Measurements from ENCODE around the gene ADAMTSL5. TPM values are rescaled to one million over a fixed set of nuclear protein-coding genes. Genes with fewer than 3 reads are reported as not detected.

Gene ADAMTSL5
- total and polyA plus RNA-seq, 2 of the 8 experiments (the other 6 are each of a cell fraction or from before 2014, with no cell fraction given) = 0.82 to 0.99 TPM

GRCh38 chr19:1459479-1459878 lies 53.3 kb downstream of the ADAMTSL5 start:
- H3K4ac ChIP-seq (replicated peaks; ENCODE audit: insufficient read length, low read depth, low read length) = no peak overlapping the region
- no peak overlapping the region for H3K14ac ChIP-seq (ENCODE audit: insufficient read length)
- no peak overlapping the region for H2BK20ac ChIP-seq (ENCODE audit: low read length)
- no peak overlapping the region for H2BK120ac ChIP-seq (replicated peaks; ENCODE audit: low read depth, low read length)
- H2AK5ac ChIP-seq (ENCODE audit: low read depth, low read length) = no peak overlapping the region
- FAIRE-seq (no peak), DNase-seq (ENCODE audit: low read depth in 1 of 2, low spot score in 2 of 2) (no peak)
- H3K4me2 ChIP-seq (ENCODE audit: insufficient read depth in 1 of 2, low read depth in 2 of 2, low read length in 2 of 2) = no peak overlapping the region
- no peak overlapping the region for H2BK5ac ChIP-seq (ENCODE audit: low read depth, low read length)
- H3K27me3 ChIP-seq (replicated peaks in 1 of 4; ENCODE audit: control insufficient read depth in 3 of 4, extremely low read depth in 1 of 4, insufficient read depth in 3 of 4, low read length in 3 of 4) = peaks cover 2 to 16% (median 6%) of the 10 kb centered on the region in 4 experiments
- peaks cover 0 to 2% (median 0%) of the 10 kb centered on the region in 4 experiments; a peak in 2 of 8 replicates for H3K36me3 ChIP-seq (ENCODE audit: control insufficient read depth in 2 of 4, insufficient read depth in 4 of 4, low read length in 3 of 4)
- peak overlapping the region; percentile 68; the same call in 1 of the 2 replicates for H4K8ac ChIP-seq (ENCODE audit: extremely low read depth, insufficient read depth, low read length)
- no peak overlapping the region for H3K56ac ChIP-seq (replicated peaks; ENCODE audit: insufficient read length, low read depth, low read length)
- H3K79me2 ChIP-seq (ENCODE audit: control insufficient read depth in 1 of 2, insufficient read depth in 2 of 2, low read length in 2 of 2) = no peaks in the 10 kb centered on the region
- peaks cover 3% of the 10 kb centered on the region; the same call in 1 of the 2 replicates for H3K23me2 ChIP-seq (ENCODE audit: low read depth, low read length)
- CTCF ChIA-PET (ENCODE audit: partially characterized antibody) = interaction anchor here (0.6 kb wide), 1 partner anchor 98 kb away, joined by 4 read pairs; no protein-coding TSS in a partner anchor
- H3K4me3 ChIP-seq (ENCODE audit: extremely low read depth in 1 of 4, insufficient read depth in 2 of 4, low read depth in 3 of 4, low read length in 4 of 4) = no peak overlapping the region
- no peaks in the 10 kb centered on the region for H3K9me3 ChIP-seq (ENCODE audit: insufficient read depth in 2 of 2, low read depth in 1 of 2, low read length in 1 of 2)
- H3K79me1 ChIP-seq (ENCODE audit: low read depth, low read length) = no peaks in the 10 kb centered on the region; the same call in 1 of the 2 replicates
- no peak overlapping the region for H3K18ac ChIP-seq (ENCODE audit: extremely low read depth, low read length)
- H4K91ac ChIP-seq (replicated peaks; ENCODE audit: insufficient read length, low read length) = peak overlapping the region; percentile 40
- H4K20me1 ChIP-seq (replicated peaks in 1 of 2; ENCODE audit: control insufficient read depth in 1 of 2, insufficient read depth in 2 of 2, low read length in 2 of 2) = peaks cover 2 to 5% of the 10 kb centered on the region in 2 experiments
- no peak overlapping the region for H4K5ac ChIP-seq (ENCODE audit: insufficient read length, low read depth, low read length)
- 83% methylated on average over 9 of the region's 9 CpGs; no CpG with 5 or more reads in 1 of the 2 experiments for WGBS, 2 experiments (ENCODE audit: extremely low coverage in 1 of 2, insufficient coverage in 1 of 2, insufficient read length in 1 of 2, insufficient replicate concordance in 2 of 2, low coverage in 1 of 2, low lambda C conversion rate in 2 of 2, missing lambda C conversion rate in 1 of 2)
- H3K4me1 ChIP-seq (replicated peaks in 1 of 4; ENCODE audit: control insufficient read depth in 3 of 4, insufficient read depth in 4 of 4, low read length in 3 of 4) = peaks cover 0 to 12% (median 7%) of the 10 kb centered on the region in 4 experiments; a peak in 5 of 7 replicates
- H3K23ac ChIP-seq (ENCODE audit: insufficient read length) = no peak overlapping the region
- no peak overlapping the region for H3K9ac ChIP-seq (replicated peaks in 1 of 4; ENCODE audit: extremely low read depth in 1 of 4, low read depth in 3 of 4, low read length in 3 of 4)
- H2AFZ ChIP-seq (ENCODE audit: low read length) = no peak overlapping the region
- POLR2A ChIA-PET (ENCODE audit: partially characterized antibody) = interaction anchor here (1.2 to 4.5 kb wide), 3 partner anchors 8 to 22 kb away, joined by 3 to 55 read pairs (median 5); no protein-coding TSS in a partner anchor
- H3K27ac ChIP-seq (ENCODE audit: low read depth, low read length) = no peak overlapping the region
- no peak overlapping the region for H2BK12ac ChIP-seq (ENCODE audit: low read depth, low read length)
- H2BK15ac ChIP-seq (ENCODE audit: low read length) = no peak overlapping the region
- TF ChIP-seq FOSL1 (IDR thresholded peaks at IDR 0.05; ENCODE audit: insufficient read depth, low read depth, low read length) (no peak), RFX5 (IDR thresholded peaks at IDR 0.05; ENCODE audit: borderline replicate concordance, low read depth, low read length) (no peak), CREB1 (IDR thresholded peaks at IDR 0.05) (no peak), TAF1 (IDR thresholded peaks at IDR 0.05; ENCODE audit: low read depth, low read length) (no peak), ATF3 (IDR thresholded peaks at IDR 0.05; ENCODE audit: insufficient read depth, low read depth, low read length) (no peak), SIN3A (conservative IDR thresholded peaks at IDR 0.05 in 1 of 2, IDR thresholded peaks at IDR 0.05 in 1 of 2; ENCODE audit: low read depth in 1 of 2, low read length in 2 of 2) (no peak), RBBP5 (IDR thresholded peaks at IDR 0.05; ENCODE audit: borderline replicate concordance, low read depth, low read length) (no peak), NANOG (IDR thresholded peaks at IDR 0.05; ENCODE audit: insufficient read depth, low read depth, low read length, poor library complexity, severe bottlenecking) (no peak), SP2 (IDR thresholded peaks at IDR 0.05; ENCODE audit: low read length) (no peak), RXRA (IDR thresholded peaks at IDR 0.05; ENCODE audit: insufficient read depth, low read depth, low read length) (no peak), CHD2 (IDR thresholded peaks at IDR 0.05; ENCODE audit: low read length) (no peak), CTBP2 (IDR thresholded peaks at IDR 0.05; ENCODE audit: borderline replicate concordance, insufficient read depth, insufficient read length, low read length) (no peak)
